Skeletal muscle tissue (tissue), 4 donors: ENCODE measurements around the gene TCF25. TPM values are rescaled to one million over a fixed set of nuclear protein-coding genes. Genes with fewer than 3 reads are reported as not detected.

Source experiments
- H3K27ac ChIP-seq: one replicate; pipeline ENCODE4 v1.7.0; 2013; ENCODE audit warnings: mild to moderate bottlenecking, low read depth, low read length, inconsistent platforms
- H3K27me3 ChIP-seq, 3 donors: one replicate each; pipeline ENCODE4 v1.7.0; 2013; ENCODE audit warnings: low read length in 3 of 3; ENCODE audit not compliant: control insufficient read depth in 3 of 3, insufficient read depth in 3 of 3
- H3K36me3 ChIP-seq, 3 donors: one replicate each; pipeline ENCODE4 v1.7.0; 2013; ENCODE audit warnings: low read length in 3 of 3; ENCODE audit not compliant: control insufficient read depth in 3 of 3, insufficient read depth in 3 of 3
- H3K4me1 ChIP-seq, 3 donors: one replicate each; pipeline ENCODE4 v1.7.0; 2013; ENCODE audit warnings: low read length in 3 of 3, mild to moderate bottlenecking in 3 of 3; ENCODE audit not compliant: control insufficient read depth in 3 of 3, insufficient read depth in 3 of 3
- H3K4me3 ChIP-seq, 3 donors: one replicate each; pipeline ENCODE4 v1.7.0; 2013; ENCODE audit warnings: low read length in 3 of 3
- H3K9ac ChIP-seq, 3 donors: one replicate each; pipeline ENCODE4 v1.7.0; 2013; ENCODE audit warnings: low read length in 3 of 3, mild to moderate bottlenecking in 3 of 3, moderate library complexity in 2 of 3, low read depth in 1 of 3
- H3K9me3 ChIP-seq, 3 donors: one replicate each; pipeline ENCODE4 v1.7.0; 2013; ENCODE audit warnings: low read length in 3 of 3; ENCODE audit not compliant: control insufficient read depth in 3 of 3
- total RNA-seq: library from RNA; depleted of rRNA; stranded (reverse); fragments of >200 nt; gene quantifications from one replicate; pipeline ENCODE4 v1.2.3, GENCODE V29; 2014
- donor health status: Osteomylitis.

Gene TCF25
- total RNA-seq, 1 donor from 2014 or later = 121 TPM

GRCh38 chr16:89953671-89954406, 80.4 kb downstream of the TCF25 start:
- Histone ChIP-seq H3K36me3 (peaks cover 28 to 31% (median 29%) of the 10 kb centered on the region in 3 donors), H3K9ac (no peak overlapping the region), H3K4me3 (no peak overlapping the region), H3K27me3 (no peaks in the 10 kb centered on the region), H3K27ac (no peak overlapping the region), H3K9me3 (no peaks in the 10 kb centered on the region), H3K4me1 (peaks cover 3 to 7% (median 6%) of the 10 kb centered on the region in 3 donors)

- H3K27ac ChIP-seq = no peak overlapping the region
- H3K9me3 ChIP-seq = no peaks in the 10 kb centered on the region
- no peaks in the 10 kb centered on the region for H3K27me3 ChIP-seq
- H3K4me1 ChIP-seq = peaks cover 0 to 3% (median 3%) of the 10 kb centered on the region in 3 donors
- no peak overlapping the region for H3K4me3 ChIP-seq
- H3K9ac ChIP-seq = no peak overlapping the region
- peaks cover 32 to 36% (median 33%) of the 10 kb centered on the region in 3 donors for H3K36me3 ChIP-seq
Measured at GRCh38 chr16:89954462-89954861, 81.1 kb downstream of the TCF25 start.

GRCh38 chr16:89955001-89955685, 81.8 kb downstream of the TCF25 start:
- no peaks in the 10 kb centered on the region for H3K9me3 ChIP-seq
- H3K9ac ChIP-seq = no peak overlapping the region
- no peak overlapping the region for H3K4me3 ChIP-seq
- no peaks in the 10 kb centered on the region for H3K27me3 ChIP-seq
- peaks cover 34 to 36% (median 35%) of the 10 kb centered on the region in 3 donors for H3K36me3 ChIP-seq
- no peak overlapping the region for H3K27ac ChIP-seq
- no peaks in the 10 kb centered on the region for H3K4me1 ChIP-seq

GRCh38 chr16:89956505-89957215, 83.3 kb downstream of the TCF25 start:
- no peaks in the 10 kb centered on the region for H3K27me3 ChIP-seq
- H3K27ac ChIP-seq = no peak overlapping the region
- no peaks in the 10 kb centered on the region for H3K4me1 ChIP-seq
- no peak overlapping the region for H3K9ac ChIP-seq
- peaks cover 40 to 43% (median 41%) of the 10 kb centered on the region in 3 donors for H3K36me3 ChIP-seq
- H3K4me3 ChIP-seq = no peak overlapping the region
- no peaks in the 10 kb centered on the region for H3K9me3 ChIP-seq

- H3K27ac ChIP-seq = no peak overlapping the region
- no peaks in the 10 kb centered on the region for H3K9me3 ChIP-seq
- no peak overlapping the region for H3K4me3 ChIP-seq
- no peak overlapping the region for H3K9ac ChIP-seq
- peaks cover 40 to 45% (median 43%) of the 10 kb centered on the region in 3 donors for H3K36me3 ChIP-seq
- H3K4me1 ChIP-seq = no peaks in the 10 kb centered on the region
- no peaks in the 10 kb centered on the region for H3K27me3 ChIP-seq
Measured at GRCh38 chr16:89957216-89957785, 83.9 kb downstream of the TCF25 start.

- H3K4me1 ChIP-seq = no peaks in the 10 kb centered on the region
- no peak overlapping the region for H3K27ac ChIP-seq
- H3K4me3 ChIP-seq = no peak overlapping the region
- no peaks in the 10 kb centered on the region for H3K27me3 ChIP-seq
- no peaks in the 10 kb centered on the region for H3K9me3 ChIP-seq
- no peak overlapping the region for H3K9ac ChIP-seq
- H3K36me3 ChIP-seq = peaks cover 43 to 47% (median 44%) of the 10 kb centered on the region in 3 donors
Measured at GRCh38 chr16:89958068-89958467, 84.7 kb downstream of the TCF25 start.

- Histone ChIP-seq H3K9ac (no peak overlapping the region), H3K36me3 (peaks cover 46 to 52% (median 46%) of the 10 kb centered on the region in 3 donors), H3K4me3 (no peak overlapping the region)
Measured at GRCh38 chr16:89958596-89958995, 85.2 kb downstream of the TCF25 start.

GRCh38 chr16:89960966-89961365, 87.6 kb downstream of the TCF25 start:
- Histone ChIP-seq H3K27me3 (no peaks in the 10 kb centered on the region), H3K4me3 (no peak overlapping the region), H3K9me3 (no peaks in the 10 kb centered on the region), H3K27ac (no peak overlapping the region), H3K9ac (no peak overlapping the region), H3K36me3 (peaks cover 35 to 48% (median 43%) of the 10 kb centered on the region in 3 donors), H3K4me1 (no peaks in the 10 kb centered on the region)

More at GRCh38 chr16:89958596-89958995, 85.2 kb downstream of the TCF25 start:
- no peaks in the 10 kb centered on the region for H3K4me1 ChIP-seq
- H3K27ac ChIP-seq = no peak overlapping the region
- H3K9me3 ChIP-seq = no peaks in the 10 kb centered on the region
- no peaks in the 10 kb centered on the region for H3K27me3 ChIP-seq
